HG03135 (cell line): ENCODE measurements around the gene SGIP1.
A peak's percentile ranks its signal among the peaks of the same experiment; 100 is the strongest.

Experiments used
- ATAC-seq: cut with Tn5 transposase; IDR thresholded peaks from one replicate; pipeline ENCODE4 v1.9.1; 2021; ENCODE audit warnings: mild to moderate bottlenecking, moderate library complexity; ENCODE audit not compliant: unreplicated experiment

The SGIP1 gene

DNA sequence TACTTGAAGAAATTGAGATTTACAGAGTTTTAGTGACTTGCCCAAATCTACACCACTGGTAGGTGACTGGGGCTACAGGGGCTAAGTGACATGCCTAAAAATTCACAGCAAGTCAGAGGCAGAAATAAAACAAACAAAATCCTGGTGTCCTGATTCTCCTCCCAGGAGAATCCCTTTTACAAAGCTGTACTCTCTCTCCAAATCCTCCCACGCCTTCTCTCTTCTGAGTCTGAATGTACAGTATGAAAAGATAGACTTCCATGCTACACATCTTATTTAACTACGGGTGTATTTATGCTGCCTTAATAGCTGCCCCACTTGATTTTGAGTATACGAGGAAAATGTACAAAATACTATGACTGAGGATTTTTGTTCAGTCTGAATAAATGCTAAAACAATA lies 65.4 kb downstream of the SGIP1 start:
- no peak for ATAC-seq

DNA sequence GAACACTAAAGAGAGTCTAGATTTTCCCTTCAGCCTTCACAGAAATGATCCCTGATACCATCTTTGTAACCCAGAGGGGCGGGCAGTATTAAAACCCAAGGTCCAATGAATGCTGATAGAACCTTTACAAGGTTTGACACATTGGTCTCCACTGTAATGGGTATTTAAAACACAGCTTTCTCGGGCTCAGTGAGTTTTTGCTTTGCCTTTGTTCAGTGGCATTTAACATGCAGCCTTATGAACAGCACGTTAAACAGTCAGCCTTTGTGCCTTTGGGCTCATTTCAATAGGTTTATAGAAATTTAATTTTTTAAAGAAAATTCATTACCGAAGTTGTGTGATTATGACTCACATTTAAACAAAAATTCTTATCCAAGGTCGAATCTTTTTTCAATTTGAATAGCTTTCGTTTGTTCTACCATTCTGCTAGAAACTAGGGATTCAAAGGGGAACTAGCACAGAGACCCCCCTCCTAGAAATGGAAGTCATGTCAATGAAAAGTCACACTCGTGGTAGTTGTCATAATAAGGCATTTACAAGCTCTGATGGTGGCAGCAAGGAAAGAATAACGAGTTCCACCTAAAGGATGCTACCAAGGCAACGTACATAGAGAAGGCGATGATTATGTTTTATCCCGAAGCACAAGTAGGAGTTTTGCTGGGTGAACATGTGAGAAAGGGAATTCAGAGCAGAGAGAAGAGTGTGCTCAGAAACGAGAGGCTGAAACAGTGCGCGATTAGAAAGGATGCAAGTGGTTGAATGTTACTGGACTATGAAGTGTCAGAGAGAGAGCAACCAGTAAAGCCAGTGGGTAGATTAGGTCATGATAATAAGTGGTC lies 66.2 kb downstream of the SGIP1 start:
- no peak for ATAC-seq

DNA sequence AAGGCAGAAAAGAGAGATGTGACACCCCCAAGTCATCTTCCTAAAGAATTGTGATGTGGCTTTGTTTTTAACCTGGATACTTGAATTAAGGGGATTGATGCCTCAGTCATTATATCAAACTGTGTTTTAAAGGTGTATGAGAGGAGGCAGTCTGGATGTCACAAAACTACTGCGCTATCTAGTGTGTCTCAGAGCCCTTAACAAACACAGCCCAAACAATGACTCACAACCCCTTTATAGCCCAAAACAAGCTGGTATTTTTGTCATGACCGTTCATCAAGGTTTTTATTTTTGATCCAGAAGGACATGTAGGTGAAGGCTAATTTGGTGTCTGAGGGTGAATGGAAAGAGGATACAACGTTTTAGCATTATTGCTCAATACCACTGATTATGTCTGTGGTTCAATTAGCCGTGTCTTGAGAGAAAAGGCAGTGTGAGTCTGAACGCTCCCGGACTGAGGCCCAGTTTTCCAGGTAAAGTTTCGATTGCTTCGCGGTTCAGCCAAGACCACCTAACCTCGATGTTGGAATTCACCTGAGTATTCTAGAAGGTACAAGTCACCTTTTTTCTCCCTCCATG lies 71.6 kb downstream of the SGIP1 start:
- no peak for ATAC-seq

DNA sequence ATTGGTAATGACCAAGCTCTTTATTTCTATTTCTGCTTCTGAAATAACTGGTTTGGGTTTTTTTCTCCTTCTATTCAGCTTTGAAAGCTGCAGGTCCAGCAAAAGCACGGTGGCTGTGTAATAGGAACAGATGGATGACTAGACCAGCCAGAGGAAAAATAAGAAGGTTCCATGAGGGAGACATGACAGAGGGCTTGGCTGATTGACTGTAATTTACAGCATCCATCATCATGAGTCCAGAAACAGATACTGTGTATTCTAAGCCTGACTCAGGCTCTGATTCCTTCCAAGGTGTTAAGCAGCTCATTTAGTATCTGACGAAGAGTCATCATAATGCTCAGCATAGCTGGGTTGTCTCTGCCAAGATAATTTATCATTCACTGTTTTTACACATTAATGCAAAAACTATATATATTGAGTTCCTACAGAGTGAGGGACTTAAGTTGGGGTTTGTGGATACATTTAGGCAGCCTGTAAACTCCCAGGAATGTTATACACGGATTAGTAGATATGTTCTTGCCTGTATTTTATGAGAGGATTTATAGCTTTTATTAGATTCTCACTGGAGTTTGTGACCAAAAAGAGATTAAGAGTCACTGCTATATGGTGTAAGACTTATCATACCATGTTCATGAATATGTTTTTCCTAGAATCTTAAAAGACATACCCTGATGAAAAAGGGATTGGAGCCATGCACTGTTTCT lies 72.6 kb downstream of the SGIP1 start:
- no peak for ATAC-seq

DNA sequence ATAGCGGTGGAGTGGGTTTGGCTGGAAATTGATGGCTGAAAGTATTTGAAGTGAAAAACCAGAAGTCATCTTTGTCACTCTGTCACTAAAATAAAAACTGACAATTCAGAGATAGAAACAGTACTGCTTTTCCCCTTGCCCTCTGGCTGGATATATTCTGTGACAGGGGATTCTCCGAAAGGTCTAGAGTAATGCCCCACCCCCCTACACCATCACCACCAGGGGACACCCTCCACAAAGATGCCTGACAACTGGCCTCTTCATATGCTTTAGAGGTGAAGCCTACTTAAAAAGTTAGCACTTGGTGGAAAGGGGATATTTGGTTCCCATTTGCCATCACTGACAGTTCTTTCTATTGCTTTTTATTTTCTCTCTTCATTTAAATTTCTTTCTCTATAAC lies 73.5 kb downstream of the SGIP1 start:
- no peak for ATAC-seq

DNA sequence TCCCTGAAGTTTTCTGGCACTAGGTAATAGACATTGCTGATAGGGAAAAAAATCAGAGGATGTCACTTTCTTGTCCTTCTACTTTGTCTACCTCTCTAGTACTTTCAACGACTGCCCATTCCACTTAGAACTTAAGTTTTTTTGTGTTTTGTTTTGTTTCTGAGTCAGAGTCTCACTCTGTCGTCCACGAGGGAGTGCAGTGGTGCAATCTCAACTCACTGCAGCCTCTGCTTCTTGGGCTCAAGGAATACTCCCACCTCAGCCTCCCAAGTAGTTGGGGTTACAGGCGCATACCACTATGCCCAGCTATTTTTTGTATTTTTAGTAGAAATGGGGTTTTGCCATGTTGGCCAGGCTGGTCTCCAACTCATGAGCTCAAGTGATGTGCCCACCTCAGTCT lies 79.2 kb downstream of the SGIP1 start:
- no peak for ATAC-seq

DNA sequence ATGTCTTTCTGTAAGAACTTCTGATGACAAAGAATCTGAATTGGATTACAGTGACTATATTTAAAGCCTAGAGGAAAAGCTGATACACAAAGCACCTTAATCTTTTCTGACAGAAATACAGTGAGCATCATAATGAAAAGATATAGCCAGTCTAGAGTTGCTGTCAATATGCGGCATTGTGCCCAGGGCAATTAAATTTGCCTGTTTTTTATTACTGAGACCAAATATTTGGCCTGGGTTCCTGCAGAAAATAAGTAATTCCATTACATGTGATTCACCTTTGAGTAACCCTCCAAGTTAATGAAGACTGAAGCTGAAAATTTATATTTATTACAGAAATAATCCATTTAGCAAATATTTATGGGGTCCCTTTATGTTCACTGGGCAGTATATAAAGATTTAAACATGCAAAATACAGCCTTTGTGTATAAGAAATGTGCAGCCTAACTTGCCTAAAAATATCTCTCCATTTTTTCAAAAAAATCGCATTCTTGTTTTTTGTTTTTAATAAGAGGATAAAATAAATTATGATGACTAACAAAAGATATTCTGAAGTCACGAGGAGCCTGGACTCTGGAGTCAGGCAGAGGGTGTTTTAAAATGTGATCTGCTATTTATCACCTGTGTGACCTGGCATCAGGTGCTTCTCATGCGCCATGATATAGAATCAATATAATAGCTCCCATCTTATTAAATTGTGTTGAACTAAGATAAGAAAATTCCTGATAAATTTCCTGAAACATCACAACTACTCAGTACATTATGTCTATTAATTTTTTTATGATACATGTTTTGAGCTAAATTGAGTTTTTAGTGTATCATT lies 83.6 kb downstream of the SGIP1 start:
- ATAC-seq: no peak

DNA sequence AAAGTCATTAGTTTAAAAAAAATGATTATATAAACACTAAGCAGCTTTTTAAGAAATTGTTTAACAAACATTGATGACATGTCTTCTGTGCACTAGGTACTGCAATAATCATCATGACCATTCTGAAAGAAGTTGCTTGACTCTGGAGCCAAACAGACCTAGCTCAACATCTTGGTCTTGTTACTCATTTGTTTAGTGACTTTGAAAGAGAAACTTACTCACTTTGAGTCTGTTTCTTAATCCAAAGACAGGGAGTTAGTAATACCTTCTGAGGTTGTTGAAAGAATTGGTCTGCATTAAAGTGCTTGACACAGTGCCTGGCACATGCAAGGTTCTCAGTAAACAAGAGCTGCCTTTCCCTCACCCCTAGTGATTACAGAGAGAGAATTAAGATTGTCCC lies 84.4 kb downstream of the SGIP1 start:
- no peak for ATAC-seq

DNA sequence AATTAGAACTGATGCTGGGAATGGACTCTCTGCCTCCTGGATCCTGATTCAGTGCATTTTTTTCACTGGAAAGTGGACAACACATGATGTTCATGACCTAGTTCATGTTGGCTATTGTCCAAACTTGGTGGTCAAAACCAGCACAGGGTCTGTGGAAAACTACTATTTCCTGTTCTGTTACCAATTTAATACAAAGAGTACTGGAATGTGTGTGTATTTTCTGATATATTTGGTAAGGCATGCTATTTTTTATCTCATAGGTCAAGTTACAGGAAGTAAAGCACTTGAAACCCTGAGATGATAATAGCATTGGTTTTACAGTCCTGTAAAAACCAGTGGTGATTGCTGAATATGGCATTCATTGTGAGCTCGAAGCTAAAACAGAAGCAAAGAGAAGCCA lies 89.9 kb downstream of the SGIP1 start:
- ATAC-seq: no peak

DNA sequence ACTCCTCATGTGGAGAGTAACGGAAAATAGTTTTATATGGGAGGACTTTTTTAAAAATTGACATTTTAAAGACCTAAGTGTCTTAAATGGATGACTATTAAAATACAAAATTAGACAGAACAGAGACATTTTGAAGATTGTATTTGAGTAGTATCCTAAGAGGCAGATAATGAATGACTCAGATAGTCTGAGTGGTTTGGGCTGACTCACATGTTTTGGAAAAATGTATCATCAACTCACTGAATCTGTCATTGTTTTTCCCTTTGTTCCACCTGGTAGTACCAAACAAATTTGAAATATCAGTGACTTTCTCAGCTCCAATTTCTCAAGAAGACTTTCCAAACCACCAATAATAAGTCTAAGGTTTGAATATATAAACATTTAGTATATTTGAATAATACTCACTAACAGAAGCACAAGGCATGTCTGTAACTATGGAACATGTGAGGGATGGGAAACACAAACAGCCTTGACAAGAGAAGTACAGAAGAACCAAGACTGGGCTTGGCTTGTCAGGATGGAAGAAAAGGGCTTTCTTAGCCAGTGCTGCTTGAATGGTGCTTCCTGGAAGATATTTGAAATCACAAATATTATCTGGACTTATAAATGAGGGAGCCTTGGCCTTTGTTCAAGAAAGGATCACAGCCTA lies 90.6 kb downstream of the SGIP1 start:
- ATAC-seq: no peak

DNA sequence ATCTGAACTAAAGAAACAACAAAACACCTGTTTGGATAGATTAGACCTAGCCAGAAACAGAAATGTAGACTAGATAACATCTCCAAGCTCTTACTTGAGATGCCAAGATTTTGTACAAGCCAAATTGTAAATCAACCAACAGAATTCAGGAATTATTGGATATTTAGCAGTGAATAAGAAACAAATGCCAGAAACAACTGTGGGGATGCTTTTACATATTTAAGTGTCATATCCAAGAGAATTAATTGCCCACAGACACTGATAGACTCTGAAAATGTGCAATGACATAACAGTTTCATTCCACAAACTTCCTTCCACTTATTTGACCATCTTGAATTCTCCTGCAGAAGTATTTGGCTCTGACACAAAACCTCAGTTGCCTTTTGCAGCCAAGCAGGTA lies 92.3 kb downstream of the SGIP1 start:
- no peak for ATAC-seq

DNA sequence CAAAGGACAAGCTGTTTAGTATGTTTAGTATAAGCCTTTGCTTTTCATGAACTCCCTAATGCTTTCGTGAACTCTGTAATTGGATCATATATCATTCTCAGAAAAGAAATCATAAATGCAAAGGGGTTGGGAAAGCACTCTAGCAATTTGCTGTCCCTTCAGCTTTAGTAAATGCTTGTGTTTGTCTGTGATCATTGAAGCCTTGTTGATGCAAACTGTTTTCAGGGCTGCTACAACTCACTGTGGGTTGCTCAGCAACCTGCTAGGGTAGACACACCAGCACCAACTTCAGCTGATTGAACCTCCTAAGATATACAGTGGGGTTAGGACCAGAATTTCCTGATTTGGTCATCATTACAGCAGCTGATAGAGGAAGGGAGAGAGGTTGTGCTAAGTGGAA lies 95.0 kb downstream of the SGIP1 start:
- no peak for ATAC-seq

DNA sequence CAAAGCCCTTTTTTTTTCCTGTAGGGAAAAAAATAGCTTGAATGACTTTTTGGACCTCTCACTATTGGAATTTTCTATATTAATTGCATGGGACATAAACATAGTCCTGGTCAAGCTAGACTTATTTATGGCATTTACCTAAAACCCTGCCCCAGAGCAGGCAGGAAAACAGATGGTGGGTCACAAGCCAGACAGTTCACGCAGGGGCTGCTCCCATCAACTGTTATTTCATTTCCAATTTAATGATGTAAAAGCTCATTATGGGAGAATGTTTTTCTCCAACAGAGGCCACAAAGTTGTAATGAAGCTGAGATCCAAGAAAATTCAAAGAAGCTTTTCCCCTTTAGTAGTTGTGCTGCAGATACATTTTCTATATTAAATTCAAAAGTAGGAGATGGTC lies 99.2 kb downstream of the SGIP1 start:
- ATAC-seq: no peak

DNA sequence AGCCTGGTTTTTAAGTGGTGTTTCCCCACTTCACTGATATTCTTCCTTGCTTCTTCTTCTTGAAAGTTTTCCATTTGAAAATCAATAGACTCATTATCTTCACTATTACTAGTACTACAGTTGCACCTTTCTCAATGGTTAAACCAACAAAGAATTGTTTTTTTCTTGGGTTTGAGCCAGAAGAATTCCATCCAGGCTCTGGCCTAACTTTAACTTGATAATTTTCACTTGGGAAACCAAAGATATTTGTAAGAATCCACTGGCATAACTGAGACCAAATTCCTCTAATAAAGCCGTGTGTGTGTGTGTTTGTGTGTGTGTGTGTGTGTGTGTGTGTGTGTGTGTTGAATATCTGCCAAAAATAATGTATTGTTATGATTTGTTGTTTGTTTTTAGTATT lies 103.2 kb downstream of the SGIP1 start:
- ATAC-seq: no peak

DNA sequence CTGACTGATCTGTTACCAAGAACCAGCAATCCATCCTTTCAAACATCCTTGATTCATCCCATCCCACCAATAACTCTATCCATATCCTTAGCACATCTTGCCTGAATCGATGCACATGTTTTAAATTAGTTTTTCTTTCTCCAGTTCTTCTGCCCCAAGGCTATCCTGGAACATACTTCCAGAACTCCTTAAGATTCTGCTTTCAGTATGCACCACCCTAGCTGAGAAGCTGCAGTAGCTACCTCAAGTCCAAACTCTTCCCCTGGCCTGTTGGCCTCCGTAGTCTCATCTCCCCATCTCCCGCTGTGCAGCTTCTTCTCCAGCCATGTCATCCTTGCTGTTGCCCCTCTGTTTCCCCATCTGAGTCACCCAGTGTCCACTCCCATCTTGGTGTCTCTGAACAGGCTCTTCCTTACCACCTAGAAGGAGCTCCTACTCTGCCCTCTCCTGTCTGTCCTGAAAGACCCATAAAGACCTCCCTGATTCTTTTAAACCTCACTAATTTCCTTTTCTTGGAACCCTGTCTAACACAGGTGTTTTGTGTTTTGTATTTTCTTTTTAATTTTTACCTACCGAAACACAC lies 108.0 kb downstream of the SGIP1 start:
- ATAC-seq: no peak

DNA sequence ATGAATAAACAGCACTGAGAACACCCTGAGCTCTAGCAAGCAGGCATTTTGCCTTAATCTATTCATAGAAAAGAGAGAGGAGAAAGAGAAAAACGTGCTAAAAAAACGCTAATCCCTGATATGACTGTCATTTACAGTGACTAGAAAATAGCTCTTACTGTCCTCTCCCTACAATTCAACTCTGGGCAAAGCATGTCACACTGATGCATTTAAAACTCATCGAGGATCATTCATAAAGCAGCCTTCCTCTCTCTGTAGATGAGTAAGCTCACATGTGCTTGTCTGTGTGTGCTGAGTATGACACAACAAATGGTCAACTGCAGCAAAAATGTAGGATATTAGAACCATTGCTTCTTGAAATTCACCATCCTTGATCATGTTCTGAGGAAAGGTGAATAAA lies 109.0 kb downstream of the SGIP1 start:
- ATAC-seq: no peak

DNA sequence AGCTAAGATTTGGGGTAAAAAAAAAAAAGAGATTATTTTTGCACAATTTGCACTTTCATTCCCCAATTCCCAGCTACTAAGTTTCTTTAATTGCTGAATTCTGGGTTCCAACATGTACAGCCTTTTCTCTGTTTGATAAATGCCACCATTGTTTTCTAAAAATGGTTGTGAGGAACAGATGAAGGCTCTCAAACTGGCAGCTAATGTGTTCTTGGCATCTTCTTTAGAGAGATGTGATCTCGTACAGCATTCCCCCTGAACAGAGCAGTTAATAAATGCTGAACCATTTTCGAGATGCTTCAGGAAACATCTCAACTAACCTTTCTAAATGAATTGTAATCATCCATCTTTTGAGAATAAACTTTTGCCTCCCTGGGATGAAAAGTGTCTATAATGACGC lies 110.4 kb downstream of the SGIP1 start:
- ATAC-seq: no peak

DNA sequence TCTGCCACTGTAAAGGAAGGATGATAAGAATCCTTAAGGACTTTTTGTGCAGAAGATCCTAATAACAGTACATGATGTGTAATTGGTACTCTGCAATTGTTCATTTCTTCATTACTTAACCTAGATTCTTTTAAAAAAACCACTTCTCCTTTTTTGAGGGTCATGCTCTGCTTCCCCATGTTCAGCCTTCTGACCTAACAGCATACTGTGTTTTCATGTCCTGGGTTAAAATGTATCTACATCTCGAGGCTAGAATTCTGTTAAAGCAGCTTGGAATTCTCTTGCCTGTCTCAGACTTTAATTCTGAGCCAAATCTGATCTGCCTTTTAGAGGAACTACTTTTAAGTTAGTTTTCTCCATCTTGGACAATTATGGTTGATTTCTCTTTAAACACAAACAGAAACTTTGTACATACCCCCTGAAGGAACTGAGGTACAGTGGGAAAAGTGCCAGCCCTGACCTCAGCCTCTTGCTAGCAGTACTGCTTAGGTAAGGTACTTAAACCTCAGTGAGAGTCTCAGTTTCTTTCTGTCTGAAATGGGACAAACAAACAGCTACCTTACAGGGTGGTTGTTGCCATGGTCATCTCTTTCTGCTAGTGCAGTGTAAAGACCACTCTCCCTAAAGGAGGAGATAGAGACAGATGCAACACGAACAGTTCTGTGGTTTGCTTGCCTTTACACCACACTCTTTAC lies 115.1 kb downstream of the SGIP1 start:
- ATAC-seq: peak; percentile 91

DNA sequence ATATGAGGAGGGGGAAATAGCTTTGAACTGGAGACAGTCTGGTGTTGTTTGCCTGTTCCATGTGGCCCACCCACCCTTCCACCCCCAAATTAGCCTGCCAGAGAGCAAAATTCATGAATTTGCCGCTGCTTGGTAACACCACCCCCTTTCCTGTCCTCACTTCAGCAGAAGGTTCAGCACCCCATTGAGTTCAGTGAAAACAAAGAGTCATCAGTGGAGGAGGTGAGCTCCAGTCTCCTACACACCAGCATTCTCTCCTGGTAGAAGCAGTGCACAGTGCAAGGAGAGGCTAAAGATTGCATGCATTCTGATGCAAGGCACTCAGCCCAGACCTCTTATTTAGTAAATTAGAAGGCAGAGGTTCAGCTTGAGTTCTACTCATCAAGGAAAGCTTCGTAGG lies 118.6 kb downstream of the SGIP1 start:
- ATAC-seq: no peak

DNA sequence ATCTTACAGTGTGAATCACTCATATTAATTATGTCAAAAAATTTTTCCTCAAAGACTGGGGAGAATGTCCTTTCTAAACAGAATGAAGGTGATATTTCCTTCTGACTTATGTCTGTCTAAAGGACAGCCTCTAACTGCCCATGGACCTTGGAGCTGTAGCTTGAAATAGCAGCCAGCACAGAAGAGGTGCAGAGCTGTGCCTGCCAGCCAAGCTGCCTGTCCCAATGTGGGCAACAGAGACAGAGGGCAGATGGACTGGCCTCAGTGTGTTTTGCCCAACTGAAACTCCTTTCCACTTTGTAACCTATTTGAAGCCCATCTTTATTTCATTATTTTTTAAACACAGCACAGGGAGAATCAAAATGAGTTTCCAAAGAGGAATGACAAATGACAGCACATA lies 120.7 kb downstream of the SGIP1 start:
- ATAC-seq: no peak
